ENCODE data around the gene NOL6.

- TF ChIP-seq CTCF (IDR thresholded peaks at IDR 0.05) (no peak), ZFX (IDR thresholded peaks at IDR 0.05; ENCODE audit: borderline replicate concordance) (no peak)
Observed at GRCh38 chr9:33475357-33475756, 1.6 kb upstream of the NOL6 start.

Measured in 22Rv1 (cell line).